Lower lobe of right lung (tissue), 2 donors: ENCODE measurements around the gene CAMKK2. TPM values are rescaled to one million over a fixed set of nuclear protein-coding genes. Genes with fewer than 3 reads are reported as not detected.

Experiments
- ATAC-seq, 2 donors: fragments of 200-7000 bp; cut with Tn5 transposase; one replicate each; pipeline ENCODE4 v1.9.1; 2020 to 2022; ENCODE audit warnings: mild to moderate bottlenecking in 2 of 2, moderate library complexity in 2 of 2
- DNase-seq: peaks from one replicate; pipeline ENCODE4 v3.0.0-alpha.2; 2020
- H3K27ac ChIP-seq: fragments of 200-600 bp; one replicate; pipeline ENCODE4 v1.8.0; 2022
- H3K27me3 ChIP-seq: fragments of 200-600 bp; one replicate; pipeline ENCODE4 v1.8.0; 2022; ENCODE audit warnings: low read depth
- H3K36me3 ChIP-seq: fragments of 200-600 bp; one replicate; pipeline ENCODE4 v1.8.0; 2022; ENCODE audit warnings: mild to moderate bottlenecking
- H3K4me1 ChIP-seq: fragments of 200-600 bp; one replicate; pipeline ENCODE4 v1.8.0; 2022
- H3K4me3 ChIP-seq: fragments of 200-600 bp; one replicate; pipeline ENCODE4 v1.8.0; 2022; ENCODE audit warnings: mild to moderate bottlenecking
- H3K9me3 ChIP-seq: fragments of 200-600 bp; one replicate; pipeline ENCODE4 v1.8.0; 2022
- CTCF ChIP-seq: fragments of 200-600 bp; IDR thresholded peaks from one replicate; pipeline ENCODE4 v1.8.0; 2022; ENCODE audit warnings: antibody characterized with exemption, mild to moderate bottlenecking
- intact Hi-C: fragments of 100-400 bp; cut with DNase I; formaldehyde crosslinking; loops from one replicate; pipeline ENCODE4 v1.11.0; 2022
- total RNA-seq: library from RNA; stranded (reverse); fragmentation: NEBNext Ultra II Directional; extraction: Animal tissue kit (Norgen Biotek cat#: 25700); gene quantifications from one replicate; pipeline ENCODE4 v1.2.1, GENCODE V29; 2021
- donor health status: DM: no; HTN: yes; CAD: no; lungs with severe emphysema.

CAMKK2 gene
- total RNA-seq, 1 donor from 2014 or later, result 40.4 TPM

- H3K4me3 ChIP-seq, result no peak overlapping the region
- no peaks in the 10 kb centered on the region for H3K27me3 ChIP-seq
- H3K9me3 ChIP-seq, result no peaks in the 10 kb centered on the region
- DNase-seq (no peak), ATAC-seq (no peak)
- no peak overlapping the region for H3K27ac ChIP-seq
- peak; percentile 14 for TF ChIP-seq CTCF
- peaks cover 48% of the 10 kb centered on the region for H3K36me3 ChIP-seq
- intact Hi-C loops, result no loop called here
- peaks cover 4% of the 10 kb centered on the region for H3K4me1 ChIP-seq
Observed at GRCh38 chr12:121223292-121224285, 72.9 kb downstream of the CAMKK2 start.

- peaks cover 53% of the 10 kb centered on the region for H3K36me3 ChIP-seq
- no peak for TF ChIP-seq CTCF
- no peak overlapping the region for H3K27ac ChIP-seq
- peaks cover 4% of the 10 kb centered on the region for H3K4me1 ChIP-seq
- no peaks in the 10 kb centered on the region for H3K9me3 ChIP-seq
- ATAC-seq (no peak), DNase-seq (no peak)
- no peak overlapping the region for H3K4me3 ChIP-seq
- intact Hi-C loops, result no loop called here
- no peaks in the 10 kb centered on the region for H3K27me3 ChIP-seq
Observed at GRCh38 chr12:121222847-121223246, 73.7 kb downstream of the CAMKK2 start.

GRCh38 chr12:121219353-121219986, 77.0 kb downstream of the CAMKK2 start:
- Histone ChIP-seq H3K27ac (no peak overlapping the region), H3K4me1 (peaks cover 15% of the 10 kb centered on the region), H3K27me3 (no peaks in the 10 kb centered on the region), H3K4me3 (no peak overlapping the region), H3K36me3 (peaks cover 46% of the 10 kb centered on the region), H3K9me3 (no peaks in the 10 kb centered on the region)
- DNase-seq (no peak), ATAC-seq (no peak)
- TF ChIP-seq CTCF, result no peak
- intact Hi-C loops, result no loop called here

GRCh38 chr12:121218588-121219352, 77.7 kb downstream of the CAMKK2 start:
- DNase-seq (no peak), ATAC-seq (no peak)
- TF ChIP-seq CTCF, result no peak
- Histone ChIP-seq H3K9me3 (no peaks in the 10 kb centered on the region), H3K4me3 (no peak overlapping the region), H3K27ac (no peak overlapping the region), H3K36me3 (peaks cover 41% of the 10 kb centered on the region), H3K4me1 (peaks cover 19% of the 10 kb centered on the region), H3K27me3 (no peaks in the 10 kb centered on the region)
- intact Hi-C loops, result no loop called here

- DNase-seq (no peak), ATAC-seq (no peak)
- Histone ChIP-seq H3K9me3 (no peaks in the 10 kb centered on the region), H3K27me3 (no peaks in the 10 kb centered on the region), H3K4me1 (peaks cover 27% of the 10 kb centered on the region), H3K27ac (no peak overlapping the region), H3K4me3 (no peak overlapping the region), H3K36me3 (peaks cover 36% of the 10 kb centered on the region)
- no peak for TF ChIP-seq CTCF
- intact Hi-C loops, result no loop called here
Observed at GRCh38 chr12:121217761-121218160, 78.7 kb downstream of the CAMKK2 start.
